ENCODE data around the gene SFXN1. TPM values are rescaled to one million over a fixed set of nuclear protein-coding genes. Genes with fewer than 3 reads are reported as not detected.

The SFXN1 gene
- total RNA-seq, 1 experiment from 2014 or later = 88.3 TPM

- in situ Hi-C loops (cut with HindIII; ENCODE audit: low pct_unique_long_range_greater_than_20kb, low sequenced_read_pairs) (no loop called here), intact Hi-C loops (cut with micrococcal nuclease; ENCODE audit: unreplicated experiment) (no loop called here)
- H3K9me3 ChIP-seq (ENCODE audit: control insufficient read depth, insufficient read depth, low read depth, low read length) = no peaks in the 10 kb centered on the region
- H3K27me3 ChIP-seq (ENCODE audit: control insufficient read depth, insufficient read depth, low read length) = peaks cover 19% of the 10 kb centered on the region
- no TSS peak for BruUV-seq (replicated peaks)
- H3K4me1 ChIP-seq (ENCODE audit: control insufficient read depth, insufficient read depth, low read length) = no peaks in the 10 kb centered on the region
- no peak overlapping the region for H3K4me3 ChIP-seq (ENCODE audit: low read depth in 2 of 2, low read length in 2 of 2)
- DNase-seq (ENCODE audit: low read depth, low spot score) (no peak), ATAC-seq (no peak)
- TF ChIP-seq TCF7L2 (IDR thresholded peaks at IDR 0.05; ENCODE audit: low read depth, low read length) (no peak), SIN3A (IDR thresholded peaks at IDR 0.05; ENCODE audit: borderline replicate concordance, insufficient read depth, low read depth, low read length) (no peak), REST (IDR thresholded peaks at IDR 0.05; ENCODE audit: insufficient read depth in 1 of 2, low read depth in 2 of 2, low read length in 1 of 2) (no peak)
- no peaks in the 10 kb centered on the region for H3K36me3 ChIP-seq (ENCODE audit: control insufficient read depth, insufficient read depth, low read length)
- CTCF ChIA-PET = no interaction called here
- POLR2A ChIA-PET = no interaction called here
- no peak overlapping the region for H3K27ac ChIP-seq (ENCODE audit: low read length)
Observed at GRCh38 chr5:175468892-175469291, 9.5 kb upstream of the SFXN1 start.

GRCh38 chr5:175469916-175470315 lies 8.4 kb upstream of the SFXN1 start:
- Histone ChIP-seq H3K9me3 (ENCODE audit: control insufficient read depth, insufficient read depth, low read depth, low read length) (no peaks in the 10 kb centered on the region), H3K4me1 (ENCODE audit: control insufficient read depth, insufficient read depth, low read length) (no peaks in the 10 kb centered on the region), H3K4me3 (ENCODE audit: low read depth in 2 of 2, low read length in 2 of 2) (no peak overlapping the region), H3K27me3 (ENCODE audit: control insufficient read depth, insufficient read depth, low read length) (peaks cover 26% of the 10 kb centered on the region), H3K36me3 (ENCODE audit: control insufficient read depth, insufficient read depth, low read length) (no peaks in the 10 kb centered on the region), H3K27ac (ENCODE audit: low read length) (no peak overlapping the region)
- DNase-seq (ENCODE audit: low read depth, low spot score) = no peak
- CTCF ChIA-PET = no interaction called here
- intact Hi-C loops (cut with micrococcal nuclease; ENCODE audit: unreplicated experiment) = no loop called here
- POLR2A ChIA-PET = interaction anchor here (0.6 kb wide), 1 partner anchor 1468 kb away, joined by 3 read pairs; no protein-coding TSS in a partner anchor
- no TSS peak for BruUV-seq (replicated peaks)
- in situ Hi-C loops (cut with HindIII; ENCODE audit: low pct_unique_long_range_greater_than_20kb, low sequenced_read_pairs) = no loop called here
- no peak for ATAC-seq
- TF ChIP-seq POLR2AphosphoS5 (IDR thresholded peaks at IDR 0.05; ENCODE audit: low read depth, low read length) (no peak), REST (IDR thresholded peaks at IDR 0.05; ENCODE audit: insufficient read depth in 1 of 2, low read depth in 2 of 2, low read length in 1 of 2) (no peak), CTCF (IDR thresholded peaks at IDR 0.05) (no peak), TCF7L2 (IDR thresholded peaks at IDR 0.05; ENCODE audit: low read depth, low read length) (no peak), SIN3A (IDR thresholded peaks at IDR 0.05; ENCODE audit: borderline replicate concordance, insufficient read depth, low read depth, low read length) (no peak)
